Panc1 (cell line): Measurements from ENCODE around the gene OMA1. TPM values are rescaled to one million over a fixed set of nuclear protein-coding genes. Genes with fewer than 3 reads are reported as not detected.

ENCODE experiments used
- ATAC-seq: fragments of 200-7000 bp; cut with Tn5 transposase; 2 replicates; pipeline ENCODE4 v1.9.1; 2020; ENCODE audit warnings: mild to moderate bottlenecking, moderate library complexity
- BruUV-seq: library from RNA; stranded (reverse); fragments of 400-500 nt; replicated peaks from 2 replicates; lab custom pipeline; 2021; lab: Mats Ljungman, UMichigan
- CTCF ChIA-PET: fragments of 300-600 bp; sonication (Branson Sonifier 250); formaldehyde crosslinking; loops from one replicate; lab custom pipeline; 2022; ENCODE audit warnings: antibody characterized with exemption; lab: Charles Lee
- POLR2A ChIA-PET: fragments of 300-600 bp; sonication (Branson Sonifier 250); formaldehyde crosslinking; loops from one replicate; lab custom pipeline; 2022; ENCODE audit warnings: antibody characterized with exemption; lab: Charles Lee
- DNase-seq: peaks from one replicate; pipeline ENCODE4 v3.0.0-alpha.2; 2010; ENCODE audit warnings: low read depth, low spot score
- H3K27ac ChIP-seq: 2 replicates; pipeline ENCODE4 v1.5.1; 2011; ENCODE audit warnings: mild to moderate bottlenecking, low read length, inconsistent platforms
- H3K27me3 ChIP-seq: fragments of 200-500 bp; sonication (Bioruptor generic); 2 replicates; pipeline ENCODE4 v1.6.0; 2014; ENCODE audit warnings: low read length, inconsistent platforms; ENCODE audit not compliant: control insufficient read depth, insufficient read depth
- H3K36me3 ChIP-seq: fragments of 200-500 bp; sonication (Bioruptor generic); 2 replicates; pipeline ENCODE4 v1.5.1; 2014; ENCODE audit warnings: inconsistent platforms, mild to moderate bottlenecking, low read length, moderate library complexity; ENCODE audit not compliant: control insufficient read depth, insufficient read depth
- H3K4me1 ChIP-seq: 2 replicates; pipeline ENCODE4 v1.5.1; 2011; ENCODE audit warnings: inconsistent platforms, mild to moderate bottlenecking, low read length, moderate library complexity; ENCODE audit not compliant: control insufficient read depth, insufficient read depth
- H3K4me3 ChIP-seq, 2 experiments: 2 replicates each; pipeline ENCODE4 v1.5.1; 2011 to 2012; ENCODE audit warnings: low read depth in 2 of 2, low read length in 2 of 2, mild to moderate bottlenecking in 2 of 2, inconsistent platforms in 1 of 2, moderate library complexity in 1 of 2
- H3K9me3 ChIP-seq: fragments of 200-500 bp; sonication (Bioruptor generic); 2 replicates; pipeline ENCODE4 v1.5.1; 2014; ENCODE audit warnings: low read depth, mild to moderate bottlenecking, inconsistent platforms, low read length, moderate library complexity; ENCODE audit not compliant: control insufficient read depth, insufficient read depth
- POLR2AphosphoS5 ChIP-seq: IDR thresholded peaks from 2 replicates; pipeline ENCODE4 v1.6.1; 2012; ENCODE audit warnings: mild to moderate bottlenecking, low read depth, low read length, moderate library complexity
- REST ChIP-seq, 2 experiments: IDR thresholded peaks; 2 replicates each; pipeline ENCODE4 v1.6.1; 2011 to 2012; ENCODE audit warnings: low read depth in 2 of 2, control low read depth in 1 of 2, low read length in 1 of 2, mild to moderate bottlenecking in 1 of 2, moderate library complexity in 1 of 2; ENCODE audit not compliant: insufficient read depth in 1 of 2
- SIN3A ChIP-seq: IDR thresholded peaks from 2 replicates; pipeline ENCODE4 v1.6.1; 2012; ENCODE audit warnings: low read depth, mild to moderate bottlenecking, low read length, moderate library complexity, borderline replicate concordance; ENCODE audit not compliant: insufficient read depth
- TCF7L2 ChIP-seq: IDR thresholded peaks from 2 replicates; pipeline ENCODE4 v1.6.1; 2011; ENCODE audit warnings: mild to moderate bottlenecking, low read depth, low read length, inconsistent platforms
- in situ Hi-C: cut with HindIII; loops from 2 replicates; pipeline ENCODE4 v1.10.0; 2016; ENCODE audit warnings: low sequenced_read_pairs, low pct_unique_long_range_greater_than_20kb
- intact Hi-C: fragments of 100-400 bp; cut with micrococcal nuclease; formaldehyde crosslinking; loops from one replicate; pipeline ENCODE4 v1.10.0; 2022; ENCODE audit not compliant: unreplicated experiment
- total RNA-seq: library from RNA; stranded (reverse); gene quantifications from one replicate; pipeline ENCODE4 v1.2.1, GENCODE V29; 2021; ENCODE audit not compliant: unreplicated experiment
- TF ChIP-seq, protein P1 (sequence below): fragments of 450-650 bp; IDR thresholded peaks from 2 replicates; pipeline ENCODE4 v1.5.1; 2017; ENCODE audit warnings: mild to moderate bottlenecking

Gene OMA1
- total RNA-seq, 1 experiment from 2014 or later, result 16.6 TPM

DNA sequence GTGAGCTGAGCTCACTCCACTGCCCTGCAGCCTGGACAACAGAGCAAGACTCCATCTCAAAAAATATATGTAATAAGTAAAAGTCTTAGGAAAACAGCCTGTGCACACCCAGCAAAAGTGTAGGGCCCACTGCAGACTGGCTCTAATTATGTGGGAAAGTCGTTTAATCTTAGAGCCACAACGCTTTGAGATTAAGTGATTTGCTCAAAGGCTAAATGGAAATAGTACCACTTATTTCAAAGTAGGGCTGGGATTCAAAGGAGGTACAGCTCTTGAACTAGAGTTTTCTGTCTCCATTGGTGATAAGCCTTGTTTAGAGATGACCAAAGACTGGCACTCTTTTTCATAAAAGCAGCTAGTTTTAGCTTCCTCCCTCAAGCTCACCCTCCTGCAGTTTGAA is 28.3 kb upstream of the OMA1 start:
- no peaks in the 10 kb centered on the region for H3K9me3 ChIP-seq
- H3K27me3 ChIP-seq, result peaks cover 60% of the 10 kb centered on the region
- no peaks in the 10 kb centered on the region for H3K36me3 ChIP-seq
- no peaks in the 10 kb centered on the region for H3K4me1 ChIP-seq
- no peak for TF ChIP-seq REST (IDR thresholded peaks at IDR 0.05; ENCODE audit: insufficient read depth in 1 of 2, low read depth in 2 of 2, low read length in 1 of 2)
- TF ChIP-seq, protein P1, sequence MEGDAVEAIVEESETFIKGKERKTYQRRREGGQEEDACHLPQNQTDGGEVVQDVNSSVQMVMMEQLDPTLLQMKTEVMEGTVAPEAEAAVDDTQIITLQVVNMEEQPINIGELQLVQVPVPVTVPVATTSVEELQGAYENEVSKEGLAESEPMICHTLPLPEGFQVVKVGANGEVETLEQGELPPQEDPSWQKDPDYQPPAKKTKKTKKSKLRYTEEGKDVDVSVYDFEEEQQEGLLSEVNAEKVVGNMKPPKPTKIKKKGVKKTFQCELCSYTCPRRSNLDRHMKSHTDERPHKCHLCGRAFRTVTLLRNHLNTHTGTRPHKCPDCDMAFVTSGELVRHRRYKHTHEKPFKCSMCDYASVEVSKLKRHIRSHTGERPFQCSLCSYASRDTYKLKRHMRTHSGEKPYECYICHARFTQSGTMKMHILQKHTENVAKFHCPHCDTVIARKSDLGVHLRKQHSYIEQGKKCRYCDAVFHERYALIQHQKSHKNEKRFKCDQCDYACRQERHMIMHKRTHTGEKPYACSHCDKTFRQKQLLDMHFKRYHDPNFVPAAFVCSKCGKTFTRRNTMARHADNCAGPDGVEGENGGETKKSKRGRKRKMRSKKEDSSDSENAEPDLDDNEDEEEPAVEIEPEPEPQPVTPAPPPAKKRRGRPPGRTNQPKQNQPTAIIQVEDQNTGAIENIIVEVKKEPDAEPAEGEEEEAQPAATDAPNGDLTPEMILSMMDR, result no peak
- TF ChIP-seq SIN3A, result no peak
- no peak for TF ChIP-seq TCF7L2
- no peak for TF ChIP-seq POLR2AphosphoS5
- ATAC-seq (no peak), DNase-seq (no peak)
- no peak overlapping the region for H3K4me3 ChIP-seq
- in situ Hi-C loops (no loop called here), intact Hi-C loops (no loop called here)
- BruUV-seq, result no TSS peak
- CTCF ChIA-PET, result interaction anchor here (1.5 kb wide), 1 partner anchor 28 kb away, joined by 4 read pairs; the partner anchor contains the start of gene OMA1
- POLR2A ChIA-PET, result no interaction called here
- no peak overlapping the region for H3K27ac ChIP-seq

- intact Hi-C loops, result no loop called here
- ATAC-seq, result no peak
- no peak for DNase-seq
- H3K27ac ChIP-seq, result no peak overlapping the region
- BruUV-seq, result no TSS peak
- peaks cover 56% of the 10 kb centered on the region for H3K27me3 ChIP-seq
- no peaks in the 10 kb centered on the region for H3K36me3 ChIP-seq
- CTCF ChIA-PET, result interaction anchor here (1.5 kb wide), 1 partner anchor 27 kb away, joined by 4 read pairs; the partner anchor contains the start of gene OMA1
- in situ Hi-C loops, result no loop called here
- POLR2A ChIA-PET, result no interaction called here
- no peaks in the 10 kb centered on the region for H3K4me1 ChIP-seq
- no peaks in the 10 kb centered on the region for H3K9me3 ChIP-seq
- TF ChIP-seq, protein P1, result no peak
- TF ChIP-seq TCF7L2, result no peak
- no peak for TF ChIP-seq REST (IDR thresholded peaks at IDR 0.05; ENCODE audit: insufficient read depth in 1 of 2, low read depth in 2 of 2, low read length in 1 of 2)
- TF ChIP-seq SIN3A, result no peak
- no peak for TF ChIP-seq POLR2AphosphoS5
- no peak overlapping the region for H3K4me3 ChIP-seq
These were observed 27.4 kb upstream of the OMA1 start for GRCh38 chr1:58573705-58574591.
